ENCODE results near the gene GNB1. TPM values are rescaled to one million over a fixed set of nuclear protein-coding genes. Genes with fewer than 3 reads are reported as not detected.

The GNB1 gene
- total and polyA plus RNA-seq, 5 experiments from 2014 or later: 45.9 to 232 (median 107) TPM

DNA sequence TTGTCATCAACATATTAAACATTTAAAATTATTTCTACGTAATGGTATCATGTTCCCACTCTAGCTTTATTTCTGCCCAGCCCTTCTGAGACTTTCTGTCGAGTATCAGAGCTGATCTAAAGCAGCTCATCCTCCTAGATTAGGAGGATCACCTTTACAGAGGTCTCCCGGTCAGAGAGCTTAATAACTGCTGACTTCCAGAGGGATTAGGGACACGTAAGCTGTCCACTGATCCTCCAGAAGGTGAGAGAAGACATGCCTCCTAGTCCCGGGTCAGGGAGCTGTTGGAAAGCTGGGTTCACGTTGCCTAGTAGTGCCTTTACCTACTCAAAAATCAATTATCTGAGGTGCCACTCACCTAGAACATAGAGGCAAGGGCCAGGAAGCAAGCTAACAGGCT lies 81.4 kb downstream of the GNB1 start:
- Mint-ChIP-seq H3K36me3 (peaks cover 0 to 76% (median 2%) of the 10 kb centered on the region in 3 donors), H3K4me1 (peaks cover 0 to 13% (median 3%) of the 10 kb centered on the region in 4 donors), H3K27ac (peak overlapping the region in 3 of 10 donors; percentile 37 to 79 (median 56)), H3K9me3 (no peaks in the 10 kb centered on the region), H3K27me3 (no peaks in the 10 kb centered on the region), H3K4me3 (no peak overlapping the region)
- DNase-seq (no peak), ATAC-seq (no peak)
- POLR2A ChIA-PET: interaction anchor here (0.6 kb wide), 1 partner anchor 12 kb away, joined by 3 read pairs; no protein-coding TSS in a partner anchor

GRCh38 chr1:1808206-1808605 lies 82.7 kb downstream of the GNB1 start:
- H3K27me3 Mint-ChIP-seq: no peaks in the 10 kb centered on the region
- peaks cover 0 to 76% (median 5%) of the 10 kb centered on the region in 3 donors for H3K36me3 Mint-ChIP-seq
- ATAC-seq: no peak
- no peak for DNase-seq
- peaks cover 0 to 18% (median 4%) of the 10 kb centered on the region in 4 donors for H3K4me1 Mint-ChIP-seq
- no peaks in the 10 kb centered on the region for H3K9me3 Mint-ChIP-seq
- no peak overlapping the region for H3K4me3 Mint-ChIP-seq
- POLR2A ChIA-PET: no interaction called here
- peak overlapping the region in 4 of 10 donors; percentile 3 to 68 (median 44) for H3K27ac Mint-ChIP-seq

DNA sequence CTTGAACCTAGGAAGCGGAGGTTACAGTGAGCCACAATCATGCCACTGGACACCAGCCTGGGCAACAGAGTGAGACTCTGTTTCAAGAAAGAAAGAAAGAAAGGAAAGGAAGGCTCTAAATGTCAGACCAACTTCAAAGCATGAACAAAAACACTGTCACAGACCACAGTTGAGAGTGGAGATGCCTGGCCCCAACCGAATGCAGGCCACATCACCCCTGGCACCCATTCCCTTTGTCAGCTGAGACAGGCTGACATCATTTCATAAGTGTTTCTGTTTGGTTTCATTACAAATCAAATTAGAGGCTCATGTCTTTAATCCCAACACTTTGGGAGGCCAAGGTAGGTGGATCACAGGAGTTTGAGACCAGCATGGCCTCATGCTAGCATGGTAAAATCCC lies 84.0 kb downstream of the GNB1 start:
- POLR2A ChIA-PET: interaction anchor here (0.7 to 1.3 kb wide), 2 partner anchors 27 to 209 kb away, joined by 3 to 4 read pairs; no protein-coding TSS in a partner anchor
- Mint-ChIP-seq H3K9me3 (no peaks in the 10 kb centered on the region), H3K27ac (peak overlapping the region in 3 of 10 donors; percentile 6 to 49 (median 9)), H3K27me3 (no peaks in the 10 kb centered on the region), H3K4me3 (no peak overlapping the region), H3K36me3 (peaks cover 4 to 75% (median 5%) of the 10 kb centered on the region in 3 donors), H3K4me1 (peaks cover 3 to 24% (median 12%) of the 10 kb centered on the region in 4 donors)
- ATAC-seq: no peak
- DNase-seq: no peak

GRCh38 chr1:1804301-1804700 lies 86.6 kb downstream of the GNB1 start:
- DNase-seq: no peak
- peaks cover 7 to 39% (median 29%) of the 10 kb centered on the region in 4 donors for H3K4me1 Mint-ChIP-seq
- H3K27ac Mint-ChIP-seq: peak overlapping the region in 4 of 10 donors; percentile 29 to 83 (median 58)
- H3K9me3 Mint-ChIP-seq: no peaks in the 10 kb centered on the region
- H3K4me3 Mint-ChIP-seq: no peak overlapping the region
- no peaks in the 10 kb centered on the region for H3K27me3 Mint-ChIP-seq
- H3K36me3 Mint-ChIP-seq: peaks cover 4 to 83% (median 6%) of the 10 kb centered on the region in 3 donors
- POLR2A ChIA-PET: no interaction called here
- ATAC-seq: no peak

GRCh38 chr1:1802871-1803270 lies 88.0 kb downstream of the GNB1 start:
- peaks cover 4 to 86% (median 6%) of the 10 kb centered on the region in 3 donors for H3K36me3 Mint-ChIP-seq
- no peaks in the 10 kb centered on the region for H3K27me3 Mint-ChIP-seq
- no peak overlapping the region for H3K4me3 Mint-ChIP-seq
- no peaks in the 10 kb centered on the region for H3K9me3 Mint-ChIP-seq
- ATAC-seq (no peak), DNase-seq (no peak)
- POLR2A ChIA-PET: no interaction called here
- peak overlapping the region in 7 of 10 donors; percentile 7 to 70 (median 47) for H3K27ac Mint-ChIP-seq
- peaks cover 7 to 39% (median 31%) of the 10 kb centered on the region in 4 donors for H3K4me1 Mint-ChIP-seq

- Mint-ChIP-seq H3K27me3 (no peaks in the 10 kb centered on the region), H3K9me3 (no peaks in the 10 kb centered on the region), H3K4me3 (no peak overlapping the region), H3K4me1 (peaks cover 12 to 44% (median 33%) of the 10 kb centered on the region in 4 donors), H3K27ac (peak overlapping the region in 6 of 10 donors; percentile 4 to 73 (median 49)), H3K36me3 (peaks cover 4 to 79% (median 6%) of the 10 kb centered on the region in 3 donors)
- ATAC-seq (no peak), DNase-seq (no peak)
- POLR2A ChIA-PET: no interaction called here
Observed at GRCh38 chr1:1799716-1800115, 91.2 kb downstream of the GNB1 start.

GRCh38 chr1:1797731-1798341 lies 93.1 kb downstream of the GNB1 start:
- POLR2A ChIA-PET: interaction anchor here (1.4 kb wide), 1 partner anchor 18 kb away, joined by 5 read pairs; no protein-coding TSS in a partner anchor
- peaks cover 2 to 81% (median 2%) of the 10 kb centered on the region in 3 donors for H3K36me3 Mint-ChIP-seq
- DNase-seq (no peak), ATAC-seq (no peak)
- no peaks in the 10 kb centered on the region for H3K9me3 Mint-ChIP-seq
- H3K4me3 Mint-ChIP-seq: no peak overlapping the region
- peak overlapping the region in 3 of 10 donors; percentile 31 to 38 (median 35) for H3K27ac Mint-ChIP-seq
- H3K4me1 Mint-ChIP-seq: peaks cover 14 to 40% (median 32%) of the 10 kb centered on the region in 4 donors
- no peaks in the 10 kb centered on the region for H3K27me3 Mint-ChIP-seq

DNA sequence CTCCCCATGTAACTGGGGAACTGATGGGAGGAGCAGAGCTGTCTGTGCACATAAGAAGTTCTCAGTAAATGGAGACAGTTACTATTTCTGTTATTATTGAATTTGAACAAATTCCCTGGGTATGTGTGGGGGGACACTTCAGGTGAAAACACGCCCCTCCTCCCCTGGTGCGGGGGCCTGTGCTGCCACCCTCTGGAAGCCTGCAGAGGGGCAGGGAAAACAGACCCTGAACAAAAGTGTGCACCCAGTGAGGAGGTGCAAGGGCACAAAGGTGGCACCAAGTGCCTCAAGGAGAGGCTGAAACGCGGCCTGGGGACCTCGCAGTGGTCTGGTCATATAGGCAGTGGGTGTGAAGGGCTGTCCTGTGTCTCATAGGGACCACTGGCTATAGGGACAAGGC lies 94.4 kb downstream of the GNB1 start:
- H3K36me3 Mint-ChIP-seq: peaks cover 0 to 81% (median under 1%) of the 10 kb centered on the region in 3 donors
- no peaks in the 10 kb centered on the region for H3K9me3 Mint-ChIP-seq
- DNase-seq (peak in 6 of 10 donors; percentile 23 to 44 (median 36)), ATAC-seq (peak; percentile 66 to 73)
- H3K4me1 Mint-ChIP-seq: peaks cover 12 to 34% (median 22%) of the 10 kb centered on the region in 4 donors
- peak overlapping the region in 9 of 10 donors; percentile 5 to 80 (median 46) for H3K27ac Mint-ChIP-seq
- no peaks in the 10 kb centered on the region for H3K27me3 Mint-ChIP-seq
- POLR2A ChIA-PET: interaction anchor here (1.6 kb wide), 1 partner anchor 112 kb away, joined by 3 read pairs; no protein-coding TSS in a partner anchor
- H3K4me3 Mint-ChIP-seq: no peak overlapping the region

DNA sequence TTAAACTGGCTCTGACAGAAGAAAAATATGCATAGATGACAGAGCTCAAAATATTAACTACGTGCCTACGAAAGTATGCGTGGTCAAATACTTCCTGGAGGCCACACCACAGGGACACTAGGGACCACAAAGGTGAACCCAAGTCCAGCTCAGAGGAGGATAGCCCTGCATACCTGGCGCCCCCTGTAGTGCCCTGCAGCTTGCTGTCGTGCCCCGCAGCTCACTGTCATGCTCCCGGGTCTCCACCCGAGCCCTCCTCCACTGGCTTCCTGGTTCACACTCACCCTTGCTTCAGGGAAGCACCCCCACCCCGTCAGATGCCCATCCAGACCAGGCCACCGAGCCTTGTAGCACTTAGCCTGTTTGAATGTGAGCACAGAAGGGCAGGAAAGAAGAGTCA lies 95.9 kb downstream of the GNB1 start:
- H3K4me3 Mint-ChIP-seq: no peak overlapping the region
- H3K4me1 Mint-ChIP-seq: peaks cover 11 to 21% (median 14%) of the 10 kb centered on the region in 4 donors
- POLR2A ChIA-PET: interaction anchor here (1.5 kb wide), 1 partner anchor 15 kb away, joined by 5 read pairs; no protein-coding TSS in a partner anchor
- no peak for DNase-seq
- H3K36me3 Mint-ChIP-seq: peaks cover 0 to 83% (median 0%) of the 10 kb centered on the region in 3 donors
- H3K27me3 Mint-ChIP-seq: no peaks in the 10 kb centered on the region
- no peaks in the 10 kb centered on the region for H3K9me3 Mint-ChIP-seq
- ATAC-seq: no peak
- peak overlapping the region in 1 of 10 donors; percentile 25 for H3K27ac Mint-ChIP-seq

DNA sequence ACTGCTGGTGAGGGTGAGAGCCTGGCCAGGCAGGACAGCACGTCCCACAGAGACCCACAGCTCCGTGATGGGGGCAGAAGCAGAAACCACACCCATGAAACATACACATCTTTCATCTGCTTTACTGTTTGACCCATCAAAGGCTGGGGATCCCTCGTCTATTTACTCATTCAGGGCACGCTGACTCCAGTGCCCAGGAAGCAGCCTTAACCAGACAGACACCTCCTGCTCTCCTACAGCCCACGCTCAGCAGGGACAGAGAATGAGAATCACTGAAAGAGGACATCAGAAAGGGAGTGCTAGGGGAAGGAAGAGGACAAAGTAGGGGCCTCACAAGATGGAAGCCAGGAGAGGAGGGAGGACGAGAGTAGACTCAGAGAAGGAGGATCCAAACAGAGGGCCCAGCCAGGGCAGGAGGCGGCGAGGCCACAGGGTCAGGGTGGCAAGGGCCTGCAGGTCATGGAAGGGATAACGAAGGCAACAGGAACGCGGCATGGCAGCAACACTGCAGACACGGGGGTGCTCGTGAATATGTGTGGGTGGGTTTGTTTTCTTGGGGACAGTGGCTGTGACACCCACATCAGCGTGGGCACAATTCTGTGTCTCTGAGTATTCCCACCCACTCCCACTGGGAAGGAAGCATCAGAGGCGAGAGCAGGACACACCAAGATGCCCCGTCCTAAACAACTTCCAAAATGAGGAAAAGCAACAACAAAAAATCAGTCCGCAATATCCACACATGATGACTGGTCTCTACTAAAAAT lies 97.2 kb downstream of the GNB1 start:
- Mint-ChIP-seq H3K4me1 (peaks cover 9 to 14% (median 13%) of the 10 kb centered on the region in 4 donors), H3K36me3 (peaks cover 0 to 84% (median 1%) of the 10 kb centered on the region in 3 donors), H3K27me3 (no peaks in the 10 kb centered on the region), H3K27ac (peak overlapping the region in 8 of 10 donors; percentile 46 to 89 (median 61)), H3K4me3 (no peak overlapping the region), H3K9me3 (no peaks in the 10 kb centered on the region)
- POLR2A ChIA-PET: no interaction called here
- DNase-seq: no peak
- no peak for ATAC-seq

DNA sequence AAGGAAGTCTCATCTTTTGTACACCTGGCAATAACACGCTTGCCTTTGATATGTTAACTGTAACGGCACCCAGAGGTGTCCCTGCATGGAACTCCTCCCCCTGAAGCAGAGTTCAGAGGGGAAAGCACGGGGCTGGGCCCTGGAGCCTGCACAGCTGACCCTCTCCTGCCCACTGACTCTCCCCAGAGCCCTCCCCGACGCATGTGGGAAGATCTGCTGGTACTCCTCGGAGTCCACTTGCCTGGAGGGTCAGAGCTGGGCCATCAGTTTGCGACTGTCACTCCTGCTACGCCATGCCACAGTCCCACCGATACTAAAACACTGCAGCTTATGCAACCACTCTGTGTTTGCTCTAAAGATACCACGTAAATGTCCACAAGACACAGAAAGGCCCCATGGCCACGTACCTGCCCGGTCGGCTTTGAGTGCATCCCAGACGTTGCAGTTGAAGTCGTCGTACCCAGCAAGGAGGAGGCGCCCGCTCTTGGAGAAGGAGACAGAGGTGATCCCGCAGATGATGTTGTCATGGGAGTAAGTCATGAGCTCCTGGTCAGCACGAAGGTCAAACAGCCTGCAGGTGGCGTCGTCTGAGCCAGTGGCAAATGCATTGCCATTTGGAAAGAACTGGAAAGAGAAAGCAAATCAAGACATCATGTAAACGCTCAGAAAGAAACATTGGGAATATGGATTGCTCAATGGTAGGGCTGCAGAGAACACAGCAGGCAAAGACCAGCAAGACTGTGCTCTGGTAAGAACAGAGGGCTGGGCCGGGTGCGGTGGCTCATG lies 102.0 kb downstream of the GNB1 start:
- DNase-seq (no peak), ATAC-seq (no peak)
- Mint-ChIP-seq H3K36me3 (peaks cover 6 to 90% (median 9%) of the 10 kb centered on the region in 3 donors), H3K9me3 (no peaks in the 10 kb centered on the region), H3K4me3 (no peak overlapping the region), H3K4me1 (peaks cover 4 to 7% (median 6%) of the 10 kb centered on the region in 4 donors), H3K27me3 (no peaks in the 10 kb centered on the region), H3K27ac (peak overlapping the region in 6 of 10 donors; percentile 52 to 84 (median 74))
- POLR2A ChIA-PET: interaction anchor here (0.5 to 0.8 kb wide), 2 partner anchors 111 to 178 kb away, joined by 3 read pairs; no protein-coding TSS in a partner anchor

DNA sequence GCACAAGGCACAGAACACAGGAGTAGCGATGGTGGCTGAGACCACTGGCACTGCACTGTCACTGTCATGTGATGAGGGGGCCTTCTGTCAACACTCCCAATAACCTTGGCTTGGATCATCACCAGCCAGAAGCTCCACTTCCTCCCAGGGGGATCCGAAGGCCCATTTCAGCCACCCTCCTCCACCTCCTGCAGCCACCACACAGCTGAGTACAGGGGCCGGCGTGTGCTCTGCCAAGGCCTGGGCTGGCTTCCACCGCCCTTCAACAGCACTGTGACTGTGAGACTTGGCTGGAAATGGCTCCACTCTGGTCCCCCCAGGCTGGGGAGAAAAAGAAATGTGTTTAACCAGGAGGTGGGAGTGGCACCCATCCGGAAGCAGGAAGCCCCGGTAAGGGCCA lies 102.8 kb downstream of the GNB1 start:
- peaks cover 6 to 83% (median 9%) of the 10 kb centered on the region in 3 donors for H3K36me3 Mint-ChIP-seq
- no peak overlapping the region for H3K27ac Mint-ChIP-seq
- POLR2A ChIA-PET: interaction anchor here (0.5 to 0.7 kb wide), 2 partner anchors 177 to 444 kb away, joined by 3 read pairs; no protein-coding TSS in a partner anchor
- H3K27me3 Mint-ChIP-seq: no peaks in the 10 kb centered on the region
- DNase-seq (no peak), ATAC-seq (no peak)
- no peak overlapping the region for H3K4me3 Mint-ChIP-seq
- H3K9me3 Mint-ChIP-seq: no peaks in the 10 kb centered on the region
- peaks cover 3 to 10% (median 7%) of the 10 kb centered on the region in 4 donors for H3K4me1 Mint-ChIP-seq
